RWPE1 (cell line): ENCODE measurements around the gene ZMPSTE24.
A peak's percentile ranks its signal among the peaks of the same experiment; 100 is the strongest.

Experiments
- CTCF ChIA-PET: fragments of 350-600 bp; sonication (Branson Sonifier 250); formaldehyde crosslinking; extraction: SDS; loops from one replicate; lab custom pipeline; 2021; lab: Yijun Ruan, JAX
- POLR2A ChIA-PET: fragments of 400-600 bp; formaldehyde crosslinking; extraction: SDS; loops from one replicate; lab custom pipeline; 2020; ENCODE audit warnings: antibody characterized with exemption; ENCODE audit not compliant: low non-redundant PET; lab: Yijun Ruan, JAX
- DNase-seq: peaks from one replicate; pipeline ENCODE4 v3.0.0; 2012; ENCODE audit warnings: low spot score
- H3K27ac ChIP-seq: fragments of 450-650 bp; 2 replicates; pipeline ENCODE4 v1.5.1; 2017
- TF ChIP-seq, protein P1 (sequence below): fragments of 450-650 bp; conservative IDR thresholded peaks from 2 replicates; pipeline ENCODE4 v1.5.1; 2017; ENCODE audit warnings: low read depth, mild to moderate bottlenecking

The ZMPSTE24 gene

DNA sequence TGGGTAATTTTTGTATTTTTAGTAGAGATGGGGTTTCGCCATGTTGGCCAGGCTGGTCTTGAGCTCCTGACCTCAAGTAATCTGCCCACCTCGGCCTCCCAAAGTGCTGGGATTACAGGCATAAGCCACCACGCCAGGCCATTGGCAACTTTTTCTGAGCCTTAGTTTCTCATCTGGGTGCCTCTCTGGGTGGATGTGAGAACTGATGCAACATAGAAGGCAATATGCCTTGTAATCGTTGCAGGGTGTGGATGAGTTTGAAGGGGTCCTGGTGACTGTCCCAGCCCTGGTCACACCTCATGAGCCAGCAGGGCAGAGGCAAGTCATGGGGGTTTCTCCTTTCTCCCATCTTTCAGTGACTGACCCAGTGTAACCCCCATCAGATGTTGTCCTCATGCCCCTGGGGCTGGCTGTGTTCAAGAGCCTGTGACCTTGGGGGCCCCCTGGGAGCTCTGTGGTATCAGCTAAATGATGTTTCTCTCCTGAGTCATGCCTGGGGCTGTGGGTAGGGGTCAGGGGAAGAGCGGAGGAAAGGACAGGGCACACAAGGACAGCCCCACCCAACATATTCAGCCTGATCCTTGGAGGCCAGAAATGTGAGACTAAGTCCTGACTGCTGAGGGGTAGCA, 55.4 kb downstream of the ZMPSTE24 start:
- TF ChIP-seq, protein P1, sequence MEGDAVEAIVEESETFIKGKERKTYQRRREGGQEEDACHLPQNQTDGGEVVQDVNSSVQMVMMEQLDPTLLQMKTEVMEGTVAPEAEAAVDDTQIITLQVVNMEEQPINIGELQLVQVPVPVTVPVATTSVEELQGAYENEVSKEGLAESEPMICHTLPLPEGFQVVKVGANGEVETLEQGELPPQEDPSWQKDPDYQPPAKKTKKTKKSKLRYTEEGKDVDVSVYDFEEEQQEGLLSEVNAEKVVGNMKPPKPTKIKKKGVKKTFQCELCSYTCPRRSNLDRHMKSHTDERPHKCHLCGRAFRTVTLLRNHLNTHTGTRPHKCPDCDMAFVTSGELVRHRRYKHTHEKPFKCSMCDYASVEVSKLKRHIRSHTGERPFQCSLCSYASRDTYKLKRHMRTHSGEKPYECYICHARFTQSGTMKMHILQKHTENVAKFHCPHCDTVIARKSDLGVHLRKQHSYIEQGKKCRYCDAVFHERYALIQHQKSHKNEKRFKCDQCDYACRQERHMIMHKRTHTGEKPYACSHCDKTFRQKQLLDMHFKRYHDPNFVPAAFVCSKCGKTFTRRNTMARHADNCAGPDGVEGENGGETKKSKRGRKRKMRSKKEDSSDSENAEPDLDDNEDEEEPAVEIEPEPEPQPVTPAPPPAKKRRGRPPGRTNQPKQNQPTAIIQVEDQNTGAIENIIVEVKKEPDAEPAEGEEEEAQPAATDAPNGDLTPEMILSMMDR: no peak
- DNase-seq: no peak
- no peak overlapping the region for H3K27ac ChIP-seq
- ChIA-PET POLR2A (no interaction called here), CTCF (interaction anchor here (2.4 kb wide), 1 partner anchor 161 kb away, joined by 16 read pairs; no protein-coding TSS in a partner anchor)

DNA sequence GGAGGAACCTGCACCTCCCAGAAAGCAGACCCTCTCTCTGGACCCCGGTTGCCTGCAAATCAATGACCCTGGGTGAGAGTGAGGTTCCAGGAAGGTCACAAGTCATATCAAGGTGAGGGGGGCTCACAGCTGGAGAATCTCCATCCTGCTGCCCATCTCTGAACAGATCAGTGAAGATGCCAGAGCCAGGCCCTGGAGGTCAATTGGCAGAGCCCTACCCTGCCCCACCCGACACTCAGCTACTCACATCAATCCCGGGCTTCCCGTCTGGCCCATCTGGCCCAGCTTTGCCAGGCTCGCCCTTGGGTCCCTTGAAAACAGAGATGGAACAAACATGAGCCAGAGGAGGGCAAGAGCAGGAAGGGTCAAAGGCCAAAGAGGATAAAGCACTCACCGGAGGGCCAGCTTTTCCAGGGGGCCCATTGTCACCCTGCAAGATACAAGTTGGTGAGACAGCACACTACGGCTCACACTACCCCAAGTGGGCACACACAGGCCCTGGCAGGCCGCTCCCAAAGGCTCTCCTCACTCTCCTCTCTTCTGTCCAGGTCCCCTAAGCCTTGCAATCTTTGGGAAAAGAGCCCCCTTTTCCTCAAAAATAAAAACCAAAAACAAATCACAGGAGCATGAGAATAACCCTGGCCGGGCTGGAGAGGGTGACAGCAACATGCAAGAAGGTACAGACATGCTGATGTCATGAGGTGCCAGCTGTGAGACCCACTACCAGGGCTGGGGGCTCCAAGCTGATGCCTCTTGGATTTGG, 56.1 kb downstream of the ZMPSTE24 start:
- TF ChIP-seq, protein P1: no peak
- CTCF ChIA-PET: interaction anchor here (0.6 to 2.4 kb wide), 7 partner anchors 9 to 270 kb away, joined by 3 to 16 read pairs (median 4); no protein-coding TSS in a partner anchor
- POLR2A ChIA-PET: no interaction called here
- no peak overlapping the region for H3K27ac ChIP-seq
- no peak for DNase-seq

DNA sequence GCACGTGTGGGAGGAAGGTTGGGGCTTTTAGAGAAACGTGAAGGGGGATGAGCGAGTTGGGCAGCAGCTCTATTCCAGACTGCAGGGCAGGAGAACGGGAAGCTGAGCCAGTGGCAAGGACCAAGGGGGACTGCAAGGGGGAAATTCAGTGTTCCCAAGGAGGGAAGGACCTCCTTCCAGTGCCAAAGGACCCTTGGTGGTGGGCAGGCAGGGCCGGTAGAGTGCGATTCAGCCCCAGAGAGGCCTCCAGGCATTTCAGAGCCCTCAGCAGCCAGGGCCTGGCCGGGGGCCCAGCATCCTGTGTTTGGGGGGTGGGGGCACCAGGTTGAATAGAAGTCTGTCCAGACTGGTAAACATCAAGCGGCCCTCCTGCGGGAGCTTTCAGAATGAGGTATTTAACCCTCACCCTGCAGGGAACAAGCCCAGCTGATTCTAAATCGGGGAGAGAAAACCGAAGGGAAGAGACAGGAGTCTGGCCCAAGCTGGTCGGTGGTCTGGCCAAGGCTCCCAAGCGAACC, 56.7 kb downstream of the ZMPSTE24 start:
- TF ChIP-seq, protein P1: no peak
- DNase-seq: no peak
- ChIA-PET POLR2A (no interaction called here), CTCF (interaction anchor here (0.6 to 2.4 kb wide), 14 partner anchors 9 to 271 kb away, joined by 3 to 16 read pairs (median 3); no protein-coding TSS in a partner anchor)
- H3K27ac ChIP-seq: no peak overlapping the region

DNA sequence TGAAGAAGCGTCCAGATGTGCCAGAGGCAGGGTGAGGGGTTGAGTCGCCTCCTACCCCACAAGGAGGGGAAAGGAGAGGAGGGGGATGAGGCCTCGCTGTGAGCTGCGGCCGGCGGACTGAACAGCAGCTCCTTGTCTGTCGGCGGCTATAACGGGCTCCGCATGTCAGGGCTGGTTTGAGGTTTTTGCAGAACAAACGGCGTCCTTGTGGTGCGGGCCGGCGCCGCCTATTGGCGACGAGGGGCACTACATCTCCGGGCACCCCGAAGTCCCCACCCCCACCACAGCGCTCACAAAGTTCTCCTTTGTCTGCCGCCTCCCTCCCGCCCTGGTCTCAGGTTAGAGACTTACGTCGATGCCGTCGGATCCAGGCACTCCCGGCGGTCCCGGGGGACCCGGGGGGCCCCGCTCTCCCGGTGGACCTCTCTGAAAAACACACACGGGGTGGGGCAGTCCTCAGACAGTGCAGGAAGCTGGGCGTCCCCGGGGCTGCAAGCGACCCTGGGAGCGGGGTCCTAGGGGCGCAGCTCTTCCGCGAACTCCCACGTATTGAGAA, 57.3 kb downstream of the ZMPSTE24 start:
- POLR2A ChIA-PET: no interaction called here
- TF ChIP-seq, protein P1: peak; percentile 81
- no peak overlapping the region for H3K27ac ChIP-seq
- peak; percentile 79 for DNase-seq
- CTCF ChIA-PET: interaction anchor here (0.6 to 2.4 kb wide), 18 partner anchors 9 to 1891 kb away, joined by 3 to 16 read pairs (median 3); no protein-coding TSS in a partner anchor

DNA sequence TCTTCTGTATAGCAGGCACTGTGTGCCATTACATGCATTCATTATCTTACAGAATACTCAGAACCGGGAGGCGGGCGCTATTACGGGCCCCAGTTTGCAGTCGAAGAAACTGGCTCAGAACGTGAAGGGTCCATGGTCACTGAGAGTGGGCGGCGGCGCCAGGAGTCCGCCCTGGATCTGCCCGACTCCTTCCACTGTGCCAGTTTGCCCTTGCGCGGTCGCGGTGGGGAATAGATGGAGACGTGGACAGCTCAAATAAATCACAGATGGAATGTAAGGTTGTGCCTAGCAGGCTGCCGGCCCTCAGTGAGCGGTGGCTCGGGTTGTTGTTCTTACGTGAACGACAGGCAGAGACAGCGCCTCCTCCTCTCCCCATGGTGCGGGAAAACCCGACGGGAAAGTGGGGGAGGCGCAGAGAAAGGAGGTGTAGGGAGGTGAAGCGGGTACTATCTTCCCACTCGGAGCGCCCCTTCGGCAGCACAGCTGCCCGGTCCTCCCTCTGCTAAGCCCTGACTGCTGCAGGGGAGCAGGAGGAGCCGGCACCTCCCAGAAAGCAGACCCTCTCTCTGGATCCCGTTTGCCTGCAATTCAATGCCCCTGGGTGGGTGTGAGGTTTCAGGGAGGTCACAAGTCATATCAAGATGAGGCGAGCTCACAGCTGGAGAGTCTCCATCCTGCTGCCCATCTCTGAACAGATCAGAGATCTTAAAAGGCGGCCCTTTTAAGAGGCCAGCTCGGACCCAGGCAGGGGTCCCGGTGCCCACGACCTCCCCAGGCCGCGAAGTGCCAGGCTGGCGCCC, 58.0 kb downstream of the ZMPSTE24 start:
- CTCF ChIA-PET: interaction anchor here (0.6 to 2.4 kb wide), 11 partner anchors 8 to 1891 kb away, joined by 3 to 16 read pairs (median 3); no protein-coding TSS in a partner anchor
- DNase-seq: no peak
- POLR2A ChIA-PET: no interaction called here
- no peak overlapping the region for H3K27ac ChIP-seq
- TF ChIP-seq, protein P1: no peak
